GM18498 (cell line): ENCODE measurements around the gene ADGRB2.

Experiments used
- ATAC-seq: cut with Tn5 transposase; IDR thresholded peaks from one replicate; pipeline ENCODE4 v1.9.1; 2021; ENCODE audit warnings: mild to moderate bottlenecking, moderate library complexity; ENCODE audit not compliant: unreplicated experiment

Gene ADGRB2

GRCh38 chr1:31764312-31765040 lies at the start of gene ADGRB2:
TSS of gene ADGRB2 (minus strand) at chr1:31764340. CDS start at chr1:31757221, 7,119 bp downstream.
- no peak for ATAC-seq

DNA sequence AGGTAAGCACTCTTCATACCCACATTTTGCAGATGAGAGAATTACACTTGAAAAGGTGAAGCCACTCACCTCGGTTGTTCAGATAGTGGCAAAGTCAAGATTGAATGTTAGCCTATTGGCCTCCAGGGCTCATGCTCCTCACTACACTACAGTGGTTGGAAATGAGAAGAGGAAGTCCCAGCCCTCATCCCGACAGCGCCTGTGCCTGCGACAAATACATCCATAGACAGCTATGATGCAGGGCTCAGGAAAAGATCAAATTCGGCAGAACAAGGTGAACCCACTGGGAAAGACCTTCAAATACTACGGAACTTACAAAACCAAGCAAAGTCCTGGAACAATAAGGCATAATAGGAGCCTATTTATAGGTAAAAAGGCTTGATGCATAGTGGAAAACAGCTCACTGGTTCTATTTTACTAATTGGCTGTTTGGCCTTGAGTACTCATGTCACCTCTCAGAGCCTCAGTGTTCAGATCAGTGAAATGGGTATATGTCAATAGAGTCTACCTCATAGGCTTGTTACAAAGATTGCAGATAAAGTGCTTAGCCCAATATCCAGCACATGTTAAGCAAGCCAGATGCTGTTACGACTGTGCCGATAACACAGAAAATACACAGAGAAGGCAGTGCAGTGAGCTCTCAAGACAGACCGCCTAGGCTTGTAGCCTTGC lies 48.2 kb upstream of the ADGRB2 start:
- no peak for ATAC-seq

DNA sequence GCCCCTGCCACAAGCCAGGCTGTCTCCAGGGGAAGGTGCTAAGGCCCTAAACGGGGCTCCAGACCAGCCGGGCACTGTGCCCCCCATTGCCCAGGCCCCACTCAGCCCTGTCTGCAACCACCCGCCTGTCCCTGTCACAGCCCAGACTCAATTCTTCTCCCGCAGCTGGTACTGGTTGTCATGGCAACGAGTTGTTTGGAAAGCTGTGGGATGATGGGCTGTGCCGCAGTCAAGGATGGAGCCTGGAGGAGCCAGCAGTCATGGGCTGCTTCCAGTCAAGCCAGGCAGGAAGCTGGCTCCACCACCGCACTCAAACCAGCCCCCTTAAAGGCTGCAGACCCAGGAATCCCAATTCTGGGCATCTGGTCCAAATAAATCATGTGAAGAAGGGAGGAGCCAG lies 47.5 kb upstream of the ADGRB2 start:
- ATAC-seq: no peak

- ATAC-seq: no peak
Measured at GRCh38 chr1:31809698-31810097, 45.6 kb upstream of the ADGRB2 start.

- no peak for ATAC-seq
Measured at GRCh38 chr1:31807273-31808048, 43.3 kb upstream of the ADGRB2 start.

DNA sequence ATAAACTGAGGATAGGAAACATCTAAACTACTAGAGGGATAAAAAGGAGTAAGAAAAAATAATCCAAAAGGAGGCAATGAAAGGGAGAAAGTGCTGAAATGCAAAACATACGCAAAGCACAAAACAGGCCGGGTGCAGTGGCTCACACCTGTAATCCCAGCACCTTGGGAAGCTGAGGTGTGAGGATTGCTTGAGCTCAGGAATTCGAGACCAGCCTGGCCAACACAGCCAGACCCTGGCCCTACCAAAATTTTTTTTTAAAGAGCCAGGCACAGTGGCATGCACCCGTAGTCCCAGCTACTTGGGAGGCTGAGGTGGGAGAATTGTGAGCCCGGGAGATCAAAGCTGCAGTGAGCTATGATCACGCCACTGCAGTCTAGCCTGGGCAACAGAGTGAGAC lies 41.2 kb upstream of the ADGRB2 start:
- ATAC-seq: no peak

GRCh38 chr1:31804098-31804497 lies 40.0 kb upstream of the ADGRB2 start:
- no peak for ATAC-seq

DNA sequence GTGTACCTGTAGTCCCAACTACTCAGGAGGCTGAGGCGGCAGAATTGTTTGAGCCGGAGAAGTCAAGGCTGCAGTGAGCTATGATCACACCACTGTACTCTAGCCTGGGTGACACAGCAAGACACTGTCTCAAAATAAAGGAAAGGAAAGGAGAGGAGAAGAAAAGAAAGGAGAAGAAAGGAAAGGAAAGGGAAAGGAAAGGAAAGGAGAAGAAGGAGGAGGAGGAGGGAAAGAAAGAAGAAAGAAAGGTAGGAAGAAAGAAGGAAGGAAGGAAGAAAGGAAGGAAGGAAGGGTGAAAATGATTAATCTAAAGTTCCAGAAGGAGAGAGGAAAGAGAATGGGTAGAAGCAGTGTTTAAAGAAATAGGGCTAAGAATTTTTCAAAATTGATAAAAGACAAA lies 39.5 kb upstream of the ADGRB2 start:
- ATAC-seq: no peak

DNA sequence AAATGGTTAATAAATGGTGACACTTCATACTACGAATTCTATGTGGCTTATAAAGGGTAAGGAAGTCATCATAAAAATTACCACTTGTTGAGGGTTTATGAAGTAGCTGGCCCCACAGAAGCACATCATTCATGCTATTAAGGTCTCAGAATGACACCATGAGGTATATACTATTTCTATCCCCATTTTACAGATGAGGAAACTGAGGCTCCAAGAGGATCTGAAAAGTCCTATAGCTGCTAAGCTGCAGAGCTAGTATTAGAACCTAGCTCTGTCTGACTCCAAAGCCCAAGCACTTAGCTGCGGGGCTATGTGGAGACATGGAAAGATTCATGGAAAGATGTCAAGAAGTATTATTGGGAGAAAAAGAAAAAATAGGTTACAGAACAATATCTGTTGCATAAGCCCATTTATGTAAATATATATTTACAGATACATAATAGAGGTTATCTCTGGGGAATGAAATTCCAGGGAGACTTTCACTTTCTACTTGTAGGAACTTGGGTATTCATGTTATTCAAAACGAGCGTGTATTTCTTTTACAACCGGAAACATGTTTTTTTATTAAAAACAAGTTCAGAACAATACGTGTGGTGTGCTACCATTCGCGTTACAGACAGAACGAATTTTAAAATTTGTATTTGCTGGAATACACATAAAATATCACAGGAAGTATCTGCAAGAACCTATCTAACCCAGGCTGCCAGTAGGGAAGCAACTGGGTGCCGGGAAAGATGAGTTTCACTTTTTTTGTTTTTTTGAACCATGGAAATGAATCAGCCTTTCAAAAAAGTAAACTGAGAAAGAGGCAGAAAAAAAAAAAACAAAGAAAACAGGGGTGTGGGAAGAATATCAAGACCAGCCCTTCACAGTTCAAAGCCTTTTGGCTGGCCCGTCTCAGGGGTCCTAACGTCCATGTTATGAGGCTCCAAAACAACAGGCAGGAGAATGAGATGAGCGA lies 38.3 kb upstream of the ADGRB2 start:
- ATAC-seq: no peak

GRCh38 chr1:31801458-31801857 lies 37.3 kb upstream of the ADGRB2 start:
- ATAC-seq: no peak

GRCh38 chr1:31800674-31800967 lies 36.5 kb upstream of the ADGRB2 start:
- no peak for ATAC-seq

DNA sequence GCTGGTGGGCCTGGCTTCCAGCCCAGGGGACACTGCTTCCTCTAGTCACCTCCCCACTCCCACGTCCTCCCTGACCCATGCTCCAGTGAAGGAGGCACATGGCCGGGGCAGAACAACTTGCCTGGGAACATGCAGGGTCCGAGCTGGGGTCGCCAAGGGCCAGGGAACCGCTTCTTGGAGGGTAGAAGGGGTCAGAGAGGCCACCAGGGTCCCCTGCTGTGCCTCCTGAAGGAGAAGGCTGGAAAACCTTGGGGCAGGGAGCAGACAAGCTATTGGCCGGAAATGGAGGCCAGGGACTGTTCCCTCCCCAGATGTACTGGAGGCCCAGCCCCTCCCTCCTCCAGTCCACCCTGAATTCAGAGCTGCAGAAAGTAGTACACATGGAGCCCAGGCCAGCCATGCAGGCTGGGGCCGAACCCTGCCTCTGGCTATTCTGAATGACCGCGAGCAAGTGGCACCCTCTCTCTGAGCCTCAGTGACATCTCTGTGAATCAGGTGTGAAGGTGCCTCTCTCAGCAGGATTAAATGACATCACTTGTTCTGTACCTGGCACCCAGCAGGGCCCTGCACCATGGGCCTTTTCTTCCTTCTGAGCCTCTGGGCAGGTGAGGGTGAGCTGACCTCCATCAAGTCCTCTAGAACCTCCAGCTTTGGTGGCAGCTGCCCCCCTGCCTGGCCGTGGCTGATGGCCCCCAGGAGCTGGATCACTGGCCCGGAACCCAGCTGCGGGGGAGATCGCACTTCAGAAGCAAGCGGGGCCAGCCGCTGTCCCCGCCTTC lies 35.9 kb upstream of the ADGRB2 start:
- no peak for ATAC-seq

GRCh38 chr1:31799196-31799894 lies 35.2 kb upstream of the ADGRB2 start:
- no peak for ATAC-seq

- ATAC-seq: no peak
Measured at GRCh38 chr1:31798433-31799195, 34.5 kb upstream of the ADGRB2 start.

DNA sequence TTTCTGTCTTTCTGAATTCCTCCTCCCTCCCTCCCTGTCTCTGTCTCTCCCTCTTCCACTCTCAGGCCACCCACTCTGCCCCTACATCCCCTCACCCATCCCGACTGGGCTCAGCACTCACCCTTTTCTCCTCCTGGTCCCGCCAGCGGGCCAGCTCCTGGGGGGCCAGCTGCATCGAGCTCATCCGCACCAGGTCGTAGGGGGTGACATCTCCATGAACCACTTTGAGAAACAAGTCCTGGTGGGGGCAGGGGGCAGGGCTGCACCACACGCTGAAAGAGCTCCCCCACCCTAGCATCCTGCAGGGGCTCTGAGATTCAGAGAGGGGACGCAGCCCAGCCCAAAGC lies 33.9 kb upstream of the ADGRB2 start:
- ATAC-seq: no peak

DNA sequence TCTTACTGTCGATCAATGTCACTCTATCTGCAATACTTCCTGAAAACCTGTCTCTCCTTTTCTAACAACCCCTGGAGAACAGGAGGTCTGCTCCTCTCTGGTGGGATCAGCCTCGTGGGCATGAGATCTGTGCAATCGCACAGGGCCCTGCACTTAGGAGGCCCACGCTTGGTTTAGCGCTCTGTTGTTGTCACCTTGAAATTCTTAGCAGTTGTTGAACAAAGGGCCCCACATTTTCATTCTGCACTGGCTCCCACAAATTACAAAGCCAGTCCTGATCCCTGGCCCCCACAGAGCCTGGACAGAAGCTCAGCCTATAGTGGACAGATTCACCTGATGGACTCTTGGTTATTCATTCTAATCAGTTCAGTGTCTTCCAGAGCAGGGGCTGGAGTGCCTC lies 33.1 kb upstream of the ADGRB2 start:
- no peak for ATAC-seq

DNA sequence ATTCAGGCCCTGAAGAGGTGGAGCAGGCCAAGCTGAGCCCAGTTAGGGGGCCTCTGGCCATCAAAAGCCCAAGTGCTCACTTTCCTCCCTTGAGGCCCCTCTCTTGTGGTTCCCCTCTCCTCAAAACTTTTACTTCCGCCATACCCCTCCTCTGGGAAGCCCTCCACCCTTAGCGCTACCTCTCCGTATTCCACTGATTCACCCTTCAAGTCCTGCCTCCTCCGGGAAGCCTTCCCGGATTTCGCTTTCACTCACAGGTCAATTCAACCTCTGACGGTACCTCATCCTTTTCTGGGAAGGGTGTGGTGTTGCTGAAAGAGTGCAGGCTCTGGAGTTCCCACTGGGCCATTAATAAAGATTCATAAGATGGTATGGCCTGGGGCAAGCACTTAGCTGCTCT lies 32.6 kb upstream of the ADGRB2 start:
- ATAC-seq: no peak

DNA sequence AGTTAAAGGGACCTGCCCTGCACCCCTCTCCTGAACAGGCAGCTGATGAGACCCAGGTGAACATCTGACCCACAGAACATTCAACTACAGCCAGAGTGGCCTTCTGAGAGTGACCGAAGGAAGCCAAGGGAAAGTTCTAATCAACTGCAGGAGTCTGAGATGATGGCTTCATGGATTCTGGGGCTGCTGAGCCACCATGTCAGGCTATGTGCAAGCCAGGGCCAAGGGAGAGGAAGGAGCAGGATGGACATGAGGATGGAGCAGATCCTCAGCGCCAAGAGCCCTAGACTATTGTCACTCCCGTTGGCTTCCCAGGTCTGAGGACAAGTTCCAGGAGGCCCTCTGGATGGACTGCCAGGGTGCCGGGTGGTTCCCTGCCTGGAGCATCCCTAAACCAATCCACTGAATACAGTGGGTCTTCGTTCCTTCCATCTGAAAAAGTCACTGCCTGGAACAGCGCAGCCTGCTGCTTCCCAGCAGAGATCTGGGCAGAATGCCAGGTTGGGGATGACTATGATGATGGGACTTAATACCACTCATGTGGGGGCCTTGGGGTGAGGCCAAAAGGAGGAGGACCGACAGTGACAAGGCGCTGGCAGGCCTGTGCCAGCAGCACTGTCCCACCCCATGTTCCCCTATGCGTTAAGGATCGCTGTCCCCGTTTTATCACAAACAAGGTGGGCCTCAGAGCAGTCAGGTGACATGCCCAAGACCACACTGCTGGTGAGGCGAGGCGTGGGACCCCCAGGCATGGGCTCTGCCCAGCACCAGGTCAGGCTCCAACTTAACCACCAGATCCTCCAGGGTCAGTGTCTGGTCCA lies 31.9 kb upstream of the ADGRB2 start:
- no peak for ATAC-seq
